Measurements from ENCODE around the gene RBMX. TPM values are rescaled to one million over a fixed set of nuclear protein-coding genes. Genes with fewer than 3 reads are reported as not detected.

Gene RBMX
- total and polyA plus RNA-seq, 2 donors (not counting 3 experiments of a cell fraction or from before 2014, with no cell fraction given): 117 to 235 TPM

- Histone ChIP-seq H3K9me3 (replicated peaks; ENCODE audit: control insufficient read depth, insufficient read depth, low read length) (no peaks in the 10 kb centered on the region), H3K4me2 (ENCODE audit: insufficient read depth, low read length) (no peak overlapping the region), H3K4me3 (replicated peaks in 1 of 3; ENCODE audit: insufficient read depth in 1 of 3, low read depth in 1 of 3, low read length in 3 of 3) (no peak overlapping the region), H3K4me1 (ENCODE audit: control insufficient read depth, extremely low read depth, insufficient read depth, low read length) (no peaks in the 10 kb centered on the region), H3K79me2 (ENCODE audit: control insufficient read depth, insufficient read depth, low read length) (no peaks in the 10 kb centered on the region), H4K20me1 (replicated peaks; ENCODE audit: control insufficient read depth, extremely low read depth, insufficient read depth, low read length) (no peaks in the 10 kb centered on the region), H3K27ac (ENCODE audit: insufficient read depth, low read depth, low read length) (no peak overlapping the region), H3K9ac (replicated peaks; ENCODE audit: extremely low read depth, insufficient read depth, low read length) (no peak overlapping the region), H3K27me3 (ENCODE audit: control insufficient read depth in 2 of 2, insufficient read depth in 2 of 2, low read length in 2 of 2) (no peaks in the 10 kb centered on the region), H2AFZ (ENCODE audit: low read depth, low read length) (no peak overlapping the region), H3K9me1 (replicated peaks; ENCODE audit: control insufficient read depth, extremely low read depth, insufficient read depth, low read length) (no peaks in the 10 kb centered on the region), H3K36me3 (ENCODE audit: control insufficient read depth in 2 of 2, extremely low read depth in 1 of 2, insufficient read depth in 2 of 2, low read length in 2 of 2) (peaks cover 2 to 6% of the 10 kb centered on the region in 2 experiments)
- DNase-seq (ENCODE audit: low read depth, low spot score) (no peak), FAIRE-seq (no peak)
- no peak for TF ChIP-seq POLR2A (IDR thresholded peaks at IDR 0.05; ENCODE audit: low read depth, low read length)
- TF ChIP-seq POLR2AphosphoS5 (IDR thresholded peaks at IDR 0.05; ENCODE audit: insufficient read depth, low read depth, low read length): no peak
- TF ChIP-seq MAX (IDR thresholded peaks at IDR 0.05; ENCODE audit: insufficient read depth, insufficient read length): no peak
- TF ChIP-seq GATA2 (IDR thresholded peaks at IDR 0.05; ENCODE audit: insufficient read depth, insufficient read length, low read depth, low read length): no peak
- no peak for TF ChIP-seq CTCF (IDR thresholded peaks at IDR 0.05; ENCODE audit: extremely low read depth in 1 of 2, insufficient read depth in 1 of 2, low read depth in 1 of 2, low read length in 2 of 2)
- TF ChIP-seq MYC (IDR thresholded peaks at IDR 0.05; ENCODE audit: low read depth, low read length): no peak
- TF ChIP-seq EZH2 (IDR thresholded peaks at IDR 0.05; ENCODE audit: borderline replicate concordance, low read depth, low read length, severe bottlenecking): no peak
- no peak for TF ChIP-seq JUN (IDR thresholded peaks at IDR 0.05; ENCODE audit: borderline replicate concordance, insufficient read depth, insufficient read length, low read depth)
- no peak for TF ChIP-seq FOS (IDR thresholded peaks at IDR 0.05; ENCODE audit: borderline replicate concordance, insufficient read depth, low read length)
- dilution Hi-C loops (cut with MboI; ENCODE audit: extremely low pct_ligation_motif_present, low sequenced_read_pairs) (no loop called here), intact Hi-C loops (cut with micrococcal nuclease) (no loop called here)
- POLR2A ChIA-PET: interaction anchor here (0.6 to 1.1 kb wide), 2 partner anchors 16 to 18 kb away, joined by 4 to 6 read pairs; partner anchors contain the start of gene RBMX
- BruUV-seq (replicated peaks): no TSS peak
- CTCF ChIA-PET: no interaction called here
These were observed 18.0 kb downstream of the RBMX start for GRCh38 chrX:136862546-136862945.

Measured in endothelial cell of umbilical vein (primary cell).